GM23248 (cell line): Measurements from ENCODE around the gene MGAT4A. TPM values are rescaled to one million over a fixed set of nuclear protein-coding genes. Genes with fewer than 3 reads are reported as not detected.

ENCODE experiments used
- DNase-seq: peaks from one replicate; pipeline ENCODE4 v3.0.0-alpha.2; 2015
- H2AFZ ChIP-seq: fragments of 200-600 bp; sonication (generic); 2 replicates; pipeline ENCODE4 v1.6.1; 2016; ENCODE audit warnings: antibody characterized with exemption
- H3F3A ChIP-seq: fragments of 200-600 bp; sonication (generic); 2 replicates; pipeline ENCODE4 v1.6.1; 2016; ENCODE audit warnings: mild to moderate bottlenecking, antibody characterized with exemption, mixed run types; ENCODE audit not compliant: insufficient read depth
- H3K27ac ChIP-seq: fragments of 200-600 bp; sonication (generic); 2 replicates; pipeline ENCODE4 v1.5.1; 2016; ENCODE audit warnings: mild to moderate bottlenecking
- H3K27me3 ChIP-seq: fragments of 200-600 bp; sonication (generic); replicated peaks from 2 replicates; pipeline ENCODE4 v1.6.1; 2016; ENCODE audit warnings: mild to moderate bottlenecking; ENCODE audit not compliant: insufficient read depth
- H3K36me3 ChIP-seq: fragments of 200-600 bp; sonication (generic); 2 replicates; pipeline ENCODE4 v1.6.1; 2016; ENCODE audit warnings: low read depth, mild to moderate bottlenecking
- H3K4me1 ChIP-seq: fragments of 200-600 bp; sonication (generic); 2 replicates; pipeline ENCODE4 v1.6.1; 2016; ENCODE audit warnings: mild to moderate bottlenecking; ENCODE audit not compliant: insufficient read depth
- H3K4me2 ChIP-seq: fragments of 200-600 bp; sonication (generic); one replicate; pipeline ENCODE4 v1.6.1; 2016; ENCODE audit warnings: mild to moderate bottlenecking; ENCODE audit not compliant: unreplicated experiment
- H3K4me3 ChIP-seq: fragments of 200-600 bp; sonication (generic); 2 replicates; pipeline ENCODE4 v1.5.1; 2016; ENCODE audit warnings: mild to moderate bottlenecking
- H3K79me2 ChIP-seq: fragments of 200-600 bp; sonication (generic); 2 replicates; pipeline ENCODE4 v1.6.1; 2016; ENCODE audit warnings: mild to moderate bottlenecking; ENCODE audit not compliant: insufficient read depth
- H3K9ac ChIP-seq: fragments of 200-600 bp; sonication (generic); 2 replicates; pipeline ENCODE4 v1.6.1; 2016; ENCODE audit warnings: mild to moderate bottlenecking
- H3K9me2 ChIP-seq: fragments of 200-600 bp; sonication (generic); 2 replicates; pipeline ENCODE4 v1.6.1; 2016; ENCODE audit warnings: mixed run types, mild to moderate bottlenecking, moderate library complexity; ENCODE audit not compliant: insufficient read depth
- H3K9me3 ChIP-seq: fragments of 200-600 bp; sonication (generic); one replicate; pipeline ENCODE4 v1.6.1; 2017; ENCODE audit warnings: low read depth
- H4K20me1 ChIP-seq: fragments of 200-600 bp; sonication (generic); 2 replicates; pipeline ENCODE4 v1.6.0; 2016; ENCODE audit not compliant: insufficient read depth
- EZH2 ChIP-seq: fragments of 200-600 bp; sonication (generic); IDR thresholded peaks from 2 replicates; pipeline ENCODE4 v1.6.1; 2018; ENCODE audit warnings: antibody characterized with exemption, mild to moderate bottlenecking; ENCODE audit not compliant: insufficient read depth, poor library complexity, severe bottlenecking
- EZH2phosphoT487 ChIP-seq: fragments of 200-600 bp; sonication (generic); IDR thresholded peaks from 2 replicates; pipeline ENCODE4 v1.6.1; 2018; ENCODE audit warnings: antibody characterized with exemption, moderate library complexity, mild to moderate bottlenecking, low read depth; ENCODE audit not compliant: insufficient read depth
- WGBS, 2 experiments: methylation state at CpG; one replicate each; pipeline ENCODE4 v1.1.6; 2015 to 2017; ENCODE audit warnings: low lambda C conversion rate in 2 of 2, low coverage in 1 of 2; ENCODE audit errors: missing lambda C conversion rate in 2 of 2; 5-methylcytosine and 5-hydroxymethylcytosine counted together
- in situ Hi-C: fragments of 300-500 bp; cut with MboI; formaldehyde crosslinking; loops from 2 replicates; pipeline ENCODE4 v1.15.0; 2020
- polyA plus RNA-seq: library from polyadenylated mRNA; unstranded; fragments of >200 nt; fragmentation: Nextera tagmentation; extraction: Ambion mirVana; gene quantifications from 2 replicates; pipeline ENCODE4 v1.2.1, GENCODE V29; 2016
- total RNA-seq: library from RNA; depleted of rRNA; stranded (reverse); fragments of >200 nt; shearing (Covaris generic); gene quantifications from 2 replicates; pipeline ENCODE4 v1.2.3, GENCODE V29; 2014

The MGAT4A gene
- total and polyA plus RNA-seq, 2 experiments from 2014 or later, result under 0.01 TPM; not detected in 1

- in situ Hi-C loops, result no loop called here
- no peaks in the 10 kb centered on the region for H4K20me1 ChIP-seq
- 82 to 89% methylated on average over 5 of the region's 5 CpGs for WGBS, 2 experiments
These were observed 87.3 kb downstream of the MGAT4A start for GRCh38 chr2:98643496-98644100.

GRCh38 chr2:98637401-98638147, 93.4 kb downstream of the MGAT4A start:
- H3K4me2 ChIP-seq, result no peak overlapping the region
- H3K27ac ChIP-seq, result no peak overlapping the region
- H3K36me3 ChIP-seq, result no peaks in the 10 kb centered on the region
- H3F3A ChIP-seq, result no peaks in the 10 kb centered on the region
- in situ Hi-C loops, result no loop called here
- WGBS, 2 experiments, result 70 to 71% methylated on average over 10 of the region's 10 CpGs
- no peaks in the 10 kb centered on the region for H3K9me2 ChIP-seq
- H3K4me3 ChIP-seq, result no peak overlapping the region
- DNase-seq, result no peak
- H3K27me3 ChIP-seq, result peaks cover 4% of the 10 kb centered on the region; the same call in 1 of the 2 replicates
- no peaks in the 10 kb centered on the region for H3K79me2 ChIP-seq
- no peaks in the 10 kb centered on the region for H3K4me1 ChIP-seq
- no peak overlapping the region for H3K9ac ChIP-seq
- no peak overlapping the region for H2AFZ ChIP-seq
- no peaks in the 10 kb centered on the region for H4K20me1 ChIP-seq
- TF ChIP-seq EZH2 (no peak), EZH2phosphoT487 (no peak)
- H3K9me3 ChIP-seq, result no peaks in the 10 kb centered on the region

More at GRCh38 chr2:98643496-98644100, 87.3 kb downstream of the MGAT4A start:
- Histone ChIP-seq H2AFZ (no peak overlapping the region), H3K27me3 (no peaks in the 10 kb centered on the region), H3K4me3 (no peak overlapping the region), H3K79me2 (no peaks in the 10 kb centered on the region), H3F3A (no peaks in the 10 kb centered on the region), H3K4me2 (no peak overlapping the region), H3K9me3 (no peaks in the 10 kb centered on the region), H3K36me3 (no peaks in the 10 kb centered on the region), H3K27ac (no peak overlapping the region), H3K9ac (no peak overlapping the region), H3K4me1 (no peaks in the 10 kb centered on the region), H3K9me2 (no peaks in the 10 kb centered on the region)
- no peak for DNase-seq
- TF ChIP-seq EZH2 (no peak), EZH2phosphoT487 (no peak)

GRCh38 chr2:98634406-98635092, 96.4 kb downstream of the MGAT4A start:
- Histone ChIP-seq H3K9me2 (no peaks in the 10 kb centered on the region), H3K9ac (no peak overlapping the region), H3K4me3 (no peak overlapping the region), H3F3A (no peaks in the 10 kb centered on the region), H3K27me3 (peaks cover 4% of the 10 kb centered on the region; the same call in 1 of the 2 replicates), H3K27ac (no peak overlapping the region), H3K9me3 (no peaks in the 10 kb centered on the region), H3K4me1 (no peaks in the 10 kb centered on the region), H3K36me3 (no peaks in the 10 kb centered on the region), H3K4me2 (no peak overlapping the region), H3K79me2 (no peaks in the 10 kb centered on the region), H4K20me1 (no peaks in the 10 kb centered on the region), H2AFZ (no peak overlapping the region)
- 77 to 82% methylated on average over 9 of the region's 9 CpGs for WGBS, 2 experiments
- TF ChIP-seq EZH2 (no peak), EZH2phosphoT487 (no peak)
- peak; percentile 20 for DNase-seq
- in situ Hi-C loops, result no loop called here

GRCh38 chr2:98632351-98632750, 98.6 kb downstream of the MGAT4A start:
- Histone ChIP-seq H3K4me3 (no peak overlapping the region), H3K4me1 (no peaks in the 10 kb centered on the region), H3K9me3 (peaks cover 3% of the 10 kb centered on the region), H3K27ac (no peak overlapping the region), H2AFZ (no peak overlapping the region), H4K20me1 (no peaks in the 10 kb centered on the region), H3K36me3 (no peaks in the 10 kb centered on the region), H3K9me2 (no peaks in the 10 kb centered on the region), H3K9ac (no peak overlapping the region), H3K27me3 (peaks cover 4% of the 10 kb centered on the region; the same call in 1 of the 2 replicates), H3K4me2 (no peak overlapping the region), H3K79me2 (no peaks in the 10 kb centered on the region), H3F3A (no peaks in the 10 kb centered on the region)
- TF ChIP-seq EZH2 (no peak), EZH2phosphoT487 (no peak)
- in situ Hi-C loops, result no loop called here
- DNase-seq, result no peak
- 60 to 73% methylated on average over 3 of the region's 3 CpGs for WGBS, 2 experiments
